Smooth muscle cell (in vitro differentiated cells): Measurements from ENCODE around the gene CYB561D1. TPM values are rescaled to one million over a fixed set of nuclear protein-coding genes. Genes with fewer than 3 reads are reported as not detected.

ENCODE experiments used
- DNase-seq: peaks from one replicate; lab custom pipeline; 2025; ENCODE audit not compliant: unreplicated experiment; lab: John Stamatoyannopoulos, UW
- H2AFZ ChIP-seq: fragments of 200-600 bp; sonication (generic); 2 replicates; pipeline ENCODE4 v1.6.0; 2016; ENCODE audit warnings: antibody characterized with exemption, low read depth, mild to moderate bottlenecking
- H3F3A ChIP-seq: fragments of 200-600 bp; sonication (generic); 2 replicates; pipeline ENCODE4 v1.6.0; 2017; ENCODE audit warnings: antibody characterized with exemption, low read depth
- H3K27ac ChIP-seq: fragments of 200-600 bp; sonication (generic); 2 replicates; pipeline ENCODE4 v1.5.1; 2016; ENCODE audit warnings: low read depth, mild to moderate bottlenecking
- H3K27me3 ChIP-seq: fragments of 200-600 bp; sonication (generic); 2 replicates; pipeline ENCODE4 v1.6.1; 2016; ENCODE audit warnings: low read depth, mild to moderate bottlenecking
- H3K36me3 ChIP-seq: fragments of 200-600 bp; sonication (generic); 2 replicates; pipeline ENCODE4 v1.5.1; 2016; ENCODE audit warnings: low read depth
- H3K4me1 ChIP-seq: fragments of 200-600 bp; sonication (generic); 2 replicates; pipeline ENCODE4 v1.5.1; 2016; ENCODE audit warnings: low read depth
- H3K4me2 ChIP-seq: fragments of 200-600 bp; sonication (generic); 2 replicates; pipeline ENCODE4 v1.6.0; 2016; ENCODE audit warnings: mild to moderate bottlenecking
- H3K4me3 ChIP-seq: fragments of 200-600 bp; sonication (generic); 2 replicates; pipeline ENCODE4 v1.5.1; 2016; ENCODE audit warnings: mild to moderate bottlenecking
- H3K79me2 ChIP-seq: fragments of 200-600 bp; sonication (generic); 2 replicates; pipeline ENCODE4 v1.6.0; 2016; ENCODE audit warnings: low read depth, mild to moderate bottlenecking
- H3K9ac ChIP-seq: fragments of 200-600 bp; sonication (generic); 2 replicates; pipeline ENCODE4 v1.6.0; 2016; ENCODE audit warnings: low read depth
- H3K9me3 ChIP-seq: fragments of 200-600 bp; sonication (generic); replicated peaks from 2 replicates; pipeline ENCODE4 v1.5.1; 2016; ENCODE audit warnings: low read depth
- H4K20me1 ChIP-seq: fragments of 200-600 bp; sonication (generic); 2 replicates; pipeline ENCODE4 v1.6.0; 2016; ENCODE audit warnings: low read depth
- WGBS: methylation state at CpG from one replicate; pipeline ENCODE4 v1.1.7; 2016; ENCODE audit warnings: low lambda C conversion rate; 5-methylcytosine and 5-hydroxymethylcytosine counted together
- polyA plus RNA-seq: library from polyadenylated mRNA; unstranded; fragments of >200 nt; fragmentation: Nextera tagmentation; extraction: Ambion mirVana; gene quantifications from 2 replicates; pipeline ENCODE4 v1.2.1, GENCODE V29; 2016
- total RNA-seq: library from RNA; depleted of rRNA; stranded (reverse); fragments of >200 nt; gene quantifications from 2 replicates; pipeline ENCODE4 v1.2.3, GENCODE V29; 2014
- TF ChIP-seq, protein P1 (sequence below): fragments of 200-600 bp; sonication (generic); IDR thresholded peaks from 2 replicates; pipeline ENCODE4 v1.5.1; 2017; ENCODE audit warnings: borderline replicate concordance, mild to moderate bottlenecking, antibody characterized with exemption; ENCODE audit not compliant: insufficient read depth, poor library complexity, severe bottlenecking

CYB561D1 gene
- total and polyA plus RNA-seq, 2 experiments from 2014 or later: 4.5 to 5.3 TPM

DNA sequence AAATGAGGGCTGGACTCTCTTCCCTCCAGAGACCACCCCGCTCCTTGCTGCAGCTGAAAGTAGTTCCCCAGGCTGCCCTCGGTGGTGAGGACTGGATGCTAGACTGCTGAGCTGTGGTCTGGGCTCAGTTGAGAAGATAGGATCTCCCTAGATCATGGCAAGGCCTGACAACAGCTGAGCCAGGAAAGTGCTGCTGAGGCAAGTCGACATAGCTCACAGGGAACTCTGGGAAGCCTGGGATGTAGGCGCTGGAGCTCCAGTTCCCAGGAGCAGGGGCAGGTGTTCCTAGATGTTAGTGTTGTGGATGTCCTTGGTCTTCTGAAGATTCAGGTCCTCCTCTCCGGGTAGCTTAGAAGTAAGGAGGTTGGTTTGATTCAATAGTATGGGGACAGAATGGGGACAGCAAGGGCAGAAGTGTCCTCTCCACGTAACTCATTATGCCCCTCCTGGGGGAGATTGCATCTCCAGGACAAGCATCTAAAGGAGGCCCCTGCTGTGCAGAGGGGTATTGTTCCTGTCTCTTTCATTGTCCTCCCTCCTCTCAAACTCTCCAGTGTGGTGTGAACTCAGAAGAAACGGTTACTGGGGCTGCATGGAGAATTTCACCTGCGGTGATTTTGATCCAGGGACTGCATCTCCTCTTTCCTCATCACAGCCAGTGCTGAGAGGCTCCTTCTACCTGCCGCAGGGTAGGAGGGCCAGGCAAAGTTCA lies 3.7 kb downstream of the CYB561D1 start:
- Histone ChIP-seq H3K4me3 (no peak overlapping the region), H3K27me3 (no peaks in the 10 kb centered on the region), H2AFZ (no peak overlapping the region), H3K36me3 (no peaks in the 10 kb centered on the region), H3K9ac (no peak overlapping the region), H3K4me2 (no peak overlapping the region), H3F3A (peaks cover 18% of the 10 kb centered on the region), H3K4me1 (peaks cover 4% of the 10 kb centered on the region), H3K27ac (no peak overlapping the region), H3K9me3 (no peaks in the 10 kb centered on the region), H3K79me2 (peaks cover 8% of the 10 kb centered on the region), H4K20me1 (peaks cover 17% of the 10 kb centered on the region)
- 83% methylated on average over 9 of the region's 9 CpGs for WGBS
- DNase-seq: no peak
- TF ChIP-seq, protein P1, sequence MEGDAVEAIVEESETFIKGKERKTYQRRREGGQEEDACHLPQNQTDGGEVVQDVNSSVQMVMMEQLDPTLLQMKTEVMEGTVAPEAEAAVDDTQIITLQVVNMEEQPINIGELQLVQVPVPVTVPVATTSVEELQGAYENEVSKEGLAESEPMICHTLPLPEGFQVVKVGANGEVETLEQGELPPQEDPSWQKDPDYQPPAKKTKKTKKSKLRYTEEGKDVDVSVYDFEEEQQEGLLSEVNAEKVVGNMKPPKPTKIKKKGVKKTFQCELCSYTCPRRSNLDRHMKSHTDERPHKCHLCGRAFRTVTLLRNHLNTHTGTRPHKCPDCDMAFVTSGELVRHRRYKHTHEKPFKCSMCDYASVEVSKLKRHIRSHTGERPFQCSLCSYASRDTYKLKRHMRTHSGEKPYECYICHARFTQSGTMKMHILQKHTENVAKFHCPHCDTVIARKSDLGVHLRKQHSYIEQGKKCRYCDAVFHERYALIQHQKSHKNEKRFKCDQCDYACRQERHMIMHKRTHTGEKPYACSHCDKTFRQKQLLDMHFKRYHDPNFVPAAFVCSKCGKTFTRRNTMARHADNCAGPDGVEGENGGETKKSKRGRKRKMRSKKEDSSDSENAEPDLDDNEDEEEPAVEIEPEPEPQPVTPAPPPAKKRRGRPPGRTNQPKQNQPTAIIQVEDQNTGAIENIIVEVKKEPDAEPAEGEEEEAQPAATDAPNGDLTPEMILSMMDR: no peak

GRCh38 chr1:109498161-109498801 lies 4.4 kb downstream of the CYB561D1 start:
- Histone ChIP-seq H2AFZ (no peak overlapping the region), H4K20me1 (peaks cover 17% of the 10 kb centered on the region), H3K27me3 (no peaks in the 10 kb centered on the region), H3K9me3 (no peaks in the 10 kb centered on the region), H3K79me2 (peaks cover 8% of the 10 kb centered on the region), H3K4me2 (no peak overlapping the region), H3F3A (peaks cover 18% of the 10 kb centered on the region), H3K4me3 (no peak overlapping the region), H3K36me3 (no peaks in the 10 kb centered on the region), H3K27ac (no peak overlapping the region), H3K9ac (no peak overlapping the region), H3K4me1 (peaks cover 4% of the 10 kb centered on the region)
- no peak for DNase-seq
- TF ChIP-seq, protein P1: peak; percentile 39
- WGBS: 85% methylated on average over 12 of the region's 12 CpGs

- TF ChIP-seq, protein P1: no peak
- H2AFZ ChIP-seq: no peak overlapping the region
- no peak overlapping the region for H3K4me2 ChIP-seq
- peaks cover 4% of the 10 kb centered on the region for H3K4me1 ChIP-seq
- DNase-seq: no peak
- H3K27ac ChIP-seq: no peak overlapping the region
- peaks cover 17% of the 10 kb centered on the region for H4K20me1 ChIP-seq
- H3K27me3 ChIP-seq: no peaks in the 10 kb centered on the region
- H3K9ac ChIP-seq: no peak overlapping the region
- H3K79me2 ChIP-seq: peaks cover 8% of the 10 kb centered on the region
- H3K4me3 ChIP-seq: no peak overlapping the region
- 88% methylated on average over 7 of the region's 7 CpGs for WGBS
- peaks cover 18% of the 10 kb centered on the region for H3F3A ChIP-seq
- H3K36me3 ChIP-seq: no peaks in the 10 kb centered on the region
- no peaks in the 10 kb centered on the region for H3K9me3 ChIP-seq
These were observed 5.2 kb downstream of the CYB561D1 start for GRCh38 chr1:109499081-109499480.
